COLO668 (cell line): ENCODE measurements around the gene UBE3B.

Experiments
- DNase-seq: peaks from one replicate; lab custom pipeline; 2025; ENCODE audit not compliant: unreplicated experiment; lab: John Stamatoyannopoulos, UW

UBE3B gene

DNA sequence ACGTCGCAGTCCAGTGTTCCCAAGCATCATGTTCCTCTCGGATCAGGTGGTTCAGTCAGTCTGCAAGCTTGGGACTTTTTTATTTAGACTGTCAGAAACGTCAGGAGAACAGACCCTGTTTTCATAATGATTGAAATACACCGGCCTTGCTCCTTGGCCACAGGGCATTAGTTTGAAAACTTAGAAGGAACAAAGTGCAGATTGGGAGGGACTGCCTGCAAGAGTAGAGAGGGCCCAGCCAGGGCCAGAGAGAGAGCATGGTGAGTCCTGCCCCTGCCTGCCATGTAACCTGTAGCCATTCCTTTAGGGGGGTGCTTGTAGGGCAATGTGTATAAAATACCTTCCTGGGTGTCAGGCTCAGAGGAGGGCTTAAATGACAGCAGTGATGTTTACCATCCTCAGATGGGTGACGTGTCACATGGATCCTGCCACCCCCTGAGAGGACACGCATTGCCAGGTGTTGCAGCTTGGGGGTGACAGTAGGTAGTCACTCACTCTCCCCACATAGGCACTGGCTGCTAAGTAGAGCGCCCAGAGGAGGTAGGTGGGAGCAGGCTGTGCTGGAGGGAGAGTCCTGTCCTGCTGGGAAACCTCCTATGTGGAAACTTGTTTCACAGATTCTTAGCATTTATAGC, 50.2 kb downstream of the UBE3B start:
- no peak for DNase-seq

DNA sequence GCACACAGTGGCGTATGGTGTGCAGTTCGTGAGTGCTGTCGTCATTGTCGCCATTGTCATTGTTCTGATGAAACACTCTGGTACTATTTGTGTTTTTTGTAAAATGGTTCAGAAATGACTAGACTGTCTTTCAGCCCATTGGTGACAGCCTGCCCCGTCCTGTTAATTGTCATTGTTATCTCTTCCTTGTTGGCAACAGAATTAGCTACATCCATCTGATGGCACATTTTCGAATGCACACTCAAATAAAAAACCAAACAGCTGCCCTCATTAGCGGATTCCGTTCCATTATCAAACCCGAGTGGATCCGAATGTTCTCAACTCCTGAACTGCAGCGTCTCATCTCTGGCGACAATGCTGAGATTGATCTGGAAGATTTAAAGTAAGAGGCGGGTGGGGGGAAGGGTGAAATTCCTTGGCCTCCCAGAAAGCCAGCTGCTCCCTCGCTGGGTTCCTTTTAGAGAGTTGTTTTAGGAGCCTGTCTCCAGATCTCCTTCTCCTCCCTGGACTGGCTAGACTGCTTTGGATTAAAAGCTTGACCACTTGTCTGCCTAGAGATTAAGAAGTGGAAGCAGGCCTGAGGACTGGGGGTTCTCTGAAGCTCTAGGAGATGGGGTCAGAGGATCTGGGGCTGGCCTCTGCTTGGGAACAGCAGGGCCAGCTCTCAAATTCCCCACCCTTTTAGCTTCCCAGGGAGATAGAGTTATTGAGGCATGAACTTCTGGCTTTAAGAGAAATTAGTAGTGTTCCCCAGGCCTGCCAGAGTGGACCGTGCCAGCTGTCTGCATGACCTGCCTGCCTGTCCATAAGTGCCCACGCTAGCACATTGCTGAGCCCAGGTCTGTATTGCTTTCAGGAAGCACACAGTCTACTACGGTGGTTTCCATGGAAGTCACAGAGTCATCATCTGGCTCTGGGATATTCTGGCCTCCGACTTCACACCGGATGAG, 52.5 kb downstream of the UBE3B start:
- no peak for DNase-seq

DNA sequence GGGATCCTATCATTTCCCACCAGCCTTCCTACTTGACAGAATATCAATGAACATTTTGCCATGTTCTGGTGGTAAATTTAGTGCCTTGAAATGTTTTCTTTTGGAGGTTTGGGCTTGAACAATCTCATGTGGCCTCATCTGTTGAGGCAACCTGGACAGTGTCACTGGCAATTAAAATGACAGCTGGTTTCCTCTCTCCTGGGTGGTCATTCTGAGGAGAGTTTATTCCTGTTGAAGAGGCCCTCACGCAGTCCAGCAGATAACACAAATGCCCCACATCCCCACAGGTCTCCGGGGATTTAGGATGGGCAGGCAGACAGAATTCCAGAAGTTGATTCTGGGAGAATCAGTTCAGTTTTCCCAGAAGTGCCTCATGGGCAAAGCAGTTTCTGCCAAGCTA, 54.0 kb downstream of the UBE3B start:
- no peak for DNase-seq

DNA sequence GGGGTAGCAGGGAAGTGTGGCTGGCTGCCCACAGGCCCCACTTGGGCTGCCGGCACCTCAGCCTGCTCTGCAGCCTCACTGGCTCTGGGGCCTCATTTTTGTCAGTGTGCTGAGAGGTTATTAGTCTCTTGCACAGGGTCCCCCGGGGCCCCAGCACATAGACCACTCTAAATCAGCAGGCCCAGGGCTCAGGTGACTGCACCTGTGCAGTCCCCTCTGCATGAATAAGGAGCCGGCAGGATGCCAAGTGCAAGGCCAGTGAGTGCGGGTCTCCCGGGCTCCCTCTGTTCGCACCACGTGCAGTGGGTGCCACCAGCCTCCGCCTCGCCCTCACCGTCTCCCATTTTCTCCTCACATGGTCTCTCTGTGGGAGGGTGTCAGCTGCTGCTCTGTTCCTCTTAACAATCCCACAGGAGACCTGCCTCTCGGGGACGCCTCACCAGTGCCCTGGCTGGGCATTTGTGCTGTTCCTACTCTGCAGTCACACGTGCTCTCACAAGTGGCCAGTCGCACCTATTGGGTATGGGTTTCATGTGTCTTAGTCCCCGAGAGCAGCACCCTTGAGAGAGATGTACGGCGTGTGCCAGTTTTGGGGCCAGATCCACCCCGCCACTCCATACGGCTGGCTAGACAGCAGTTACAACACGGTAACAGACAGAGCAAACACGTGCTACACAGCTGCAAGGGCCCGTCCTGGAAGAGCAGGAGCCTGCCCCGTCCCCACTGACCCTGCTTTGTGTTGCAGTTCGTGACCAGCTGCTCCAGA, 55.5 kb downstream of the UBE3B start:
- no peak for DNase-seq

DNA sequence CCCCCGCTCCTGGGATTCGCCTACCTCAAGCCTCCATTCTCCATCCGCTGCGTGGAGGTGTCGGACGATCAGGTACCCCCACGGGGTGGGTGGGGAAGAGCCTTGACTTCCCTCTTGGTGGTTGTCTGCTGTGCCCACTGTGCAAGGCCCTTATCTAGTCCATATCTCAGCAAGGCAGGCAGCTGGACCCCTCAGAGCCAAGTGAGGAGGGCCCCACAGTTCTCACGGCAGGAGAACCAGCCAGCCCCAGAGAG, 56.0 kb downstream of the UBE3B start:
- no peak for DNase-seq

DNA sequence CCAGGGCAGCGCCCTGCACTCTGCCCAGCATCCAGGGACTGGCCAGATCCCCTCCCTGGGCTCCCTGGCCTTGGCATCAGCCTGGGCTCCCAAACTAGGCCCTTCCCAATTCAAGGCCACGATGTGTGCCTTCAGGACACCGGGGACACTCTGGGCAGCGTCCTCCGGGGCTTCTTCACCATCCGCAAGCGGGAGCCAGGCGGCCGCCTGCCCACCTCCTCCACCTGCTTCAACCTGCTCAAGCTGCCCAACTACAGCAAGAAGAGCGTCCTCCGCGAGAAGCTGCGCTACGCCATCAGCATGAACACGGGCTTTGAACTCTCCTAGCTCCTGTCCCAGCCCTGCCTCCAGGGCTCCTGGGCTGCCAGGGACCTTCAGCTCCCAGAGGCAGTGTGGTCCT, 57.0 kb downstream of the UBE3B start:
- DNase-seq: no peak

DNA sequence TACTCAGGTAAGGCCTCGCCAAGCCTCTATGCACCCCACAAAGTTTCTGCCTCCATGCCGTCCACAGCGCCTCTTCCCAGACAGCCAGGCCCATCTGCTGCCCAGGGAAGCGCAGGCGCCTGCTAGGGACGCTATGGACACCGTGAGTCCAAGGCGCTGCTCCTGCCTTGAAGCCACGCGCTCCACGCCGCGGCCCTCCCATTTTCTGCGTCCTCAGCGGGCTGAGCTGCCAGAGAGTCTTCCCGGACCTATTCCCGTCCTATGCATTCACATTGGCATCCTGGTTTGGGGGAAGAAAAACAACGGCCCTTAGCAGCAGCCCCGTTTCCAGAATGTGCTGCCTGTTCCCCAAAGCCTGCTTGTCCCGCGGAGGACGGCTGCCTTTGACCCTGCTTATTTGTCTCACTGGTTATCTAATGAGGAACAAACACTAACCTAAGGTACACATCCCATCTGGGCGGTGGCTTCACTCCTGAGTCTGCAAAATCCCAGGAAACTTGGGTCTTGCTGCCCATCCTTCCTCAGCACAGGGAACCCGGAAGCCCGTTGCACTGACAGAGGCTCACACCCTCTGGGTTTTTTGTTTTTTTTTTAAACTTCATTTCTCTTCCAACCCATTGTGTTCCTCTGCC, 57.9 kb downstream of the UBE3B start:
- DNase-seq: no peak

DNA sequence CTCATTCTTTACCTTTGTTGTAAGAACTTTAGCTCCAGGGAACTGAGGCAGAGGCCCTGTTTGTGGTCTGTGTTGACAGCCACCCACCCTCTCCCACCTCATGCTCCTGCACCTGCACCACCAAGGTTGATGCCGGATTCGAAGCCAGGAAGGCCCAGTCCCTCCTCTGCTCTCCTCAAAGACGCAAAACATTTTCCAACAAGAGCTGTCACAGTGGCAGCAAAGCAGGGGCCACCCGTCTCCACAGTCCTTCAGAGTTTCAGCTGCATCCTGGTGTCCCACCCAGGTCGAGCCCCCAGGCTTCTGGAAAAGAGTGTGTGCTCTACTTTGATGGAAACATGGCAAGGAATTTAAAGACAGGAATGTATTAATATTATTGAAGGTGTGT, 58.4 kb downstream of the UBE3B start:
- no peak for DNase-seq

DNA sequence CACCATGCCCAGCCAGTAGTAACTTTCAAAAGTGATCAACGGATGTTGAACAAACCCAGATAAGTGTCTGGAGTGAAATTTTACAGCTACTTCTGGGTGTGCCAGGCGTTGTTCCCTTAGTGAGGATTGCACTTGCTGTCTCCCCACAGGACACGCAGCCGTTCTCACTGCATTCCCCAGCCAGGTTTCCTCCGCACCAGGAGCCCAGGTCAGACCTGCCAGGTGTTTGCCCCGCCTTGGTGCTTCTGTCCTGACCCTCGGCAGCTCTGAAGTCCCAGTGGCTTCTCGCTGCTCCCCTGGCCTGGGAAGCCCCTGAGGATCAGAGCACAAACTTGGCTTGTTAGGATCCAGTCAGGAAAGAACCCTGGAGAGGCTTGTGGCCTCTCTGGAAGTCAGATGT, 59.7 kb downstream of the UBE3B start:
- DNase-seq: no peak

DNA sequence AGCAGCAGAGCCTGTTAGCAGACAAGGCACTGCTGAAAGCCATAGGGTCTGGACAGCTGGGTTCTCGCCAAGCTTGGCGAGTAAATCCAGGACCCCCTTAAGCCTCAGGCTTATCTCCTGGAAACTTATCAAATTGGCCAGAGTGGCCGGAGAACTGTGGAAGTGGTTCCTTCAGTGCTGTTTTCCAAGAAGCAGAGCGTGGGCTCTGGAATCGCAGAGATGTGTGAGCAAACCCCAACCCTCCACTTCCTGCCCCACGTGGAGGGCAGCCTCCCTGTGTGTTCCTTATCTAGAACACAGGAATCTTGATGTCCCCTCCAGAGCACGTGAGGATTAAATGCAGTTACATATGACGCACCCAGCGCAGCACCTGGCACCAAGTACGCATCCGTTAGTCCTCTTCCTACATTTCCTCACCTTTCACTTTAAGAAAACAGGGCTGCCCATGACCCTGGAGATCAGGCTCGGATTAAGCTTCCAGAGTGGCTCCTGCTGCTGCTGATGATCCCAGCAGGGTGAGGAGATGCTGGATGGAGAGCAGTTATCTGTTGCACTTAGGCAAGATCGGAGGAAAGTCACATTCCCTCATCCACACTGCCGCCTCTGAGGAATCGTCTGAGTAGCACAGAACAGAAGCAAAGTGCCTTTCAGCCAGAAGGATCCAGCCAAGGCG, 60.9 kb downstream of the UBE3B start:
- DNase-seq: no peak

DNA sequence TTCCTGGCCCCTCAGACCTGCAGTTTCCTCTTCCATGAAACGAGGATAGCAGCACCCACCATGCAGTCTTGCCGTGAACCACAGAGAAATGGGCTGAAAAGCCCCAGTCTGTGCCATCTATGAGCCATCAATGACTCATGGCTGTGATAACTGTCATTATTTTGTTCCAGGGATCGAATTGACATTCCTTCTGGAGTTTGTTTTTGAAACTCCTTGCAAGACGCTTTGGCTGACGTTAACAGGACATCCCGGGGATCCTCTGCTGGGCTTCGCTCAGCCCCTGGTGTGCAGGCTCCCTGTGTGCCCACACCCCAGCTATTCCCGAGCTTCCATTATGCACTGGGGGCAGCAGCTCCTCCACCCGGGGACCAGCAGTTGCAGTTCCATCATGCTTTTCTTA, 62.1 kb downstream of the UBE3B start:
- no peak for DNase-seq

DNA sequence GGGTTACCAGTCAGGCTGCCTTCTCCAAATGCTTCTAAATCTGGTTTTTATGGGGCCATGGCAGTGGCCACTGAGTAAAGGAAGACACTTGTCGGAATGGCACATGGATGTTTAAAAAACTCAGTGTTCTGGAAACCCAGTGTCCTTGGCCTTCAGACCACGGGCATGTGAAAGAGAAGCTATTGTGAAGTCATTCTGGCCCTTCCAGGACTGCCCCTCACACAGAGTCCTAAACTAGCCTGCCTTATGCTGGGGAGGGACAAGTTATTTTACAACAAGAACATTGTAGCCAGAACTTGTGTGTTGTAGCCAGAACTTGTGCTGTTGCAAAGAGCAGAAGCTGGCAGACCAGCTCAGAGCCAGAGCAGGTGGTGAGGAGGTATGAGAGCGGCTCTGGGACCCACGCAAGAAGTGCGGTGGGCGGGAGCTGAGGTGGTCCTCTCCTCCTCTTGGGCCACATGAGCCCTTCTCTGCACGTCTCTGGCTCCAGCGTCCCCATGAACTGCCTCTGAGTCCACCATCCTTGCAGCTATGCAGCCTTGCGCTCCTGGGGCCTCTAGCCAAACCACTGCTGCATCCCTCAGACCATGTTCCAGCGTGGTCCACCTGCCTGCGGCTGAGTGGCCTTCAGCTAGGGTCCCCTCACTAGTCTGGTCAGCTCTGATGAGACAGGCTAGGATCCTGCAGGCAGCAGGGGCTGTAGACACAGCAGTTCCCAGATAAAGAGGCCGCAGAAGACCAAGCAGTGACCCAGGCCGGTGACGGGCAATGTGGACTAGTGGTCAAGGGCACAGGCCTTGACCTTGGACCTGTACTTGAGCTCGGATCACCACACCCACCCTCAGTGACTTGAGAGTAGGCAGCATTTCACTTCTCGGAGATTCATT, 63.3 kb downstream of the UBE3B start:
- DNase-seq: no peak

DNA sequence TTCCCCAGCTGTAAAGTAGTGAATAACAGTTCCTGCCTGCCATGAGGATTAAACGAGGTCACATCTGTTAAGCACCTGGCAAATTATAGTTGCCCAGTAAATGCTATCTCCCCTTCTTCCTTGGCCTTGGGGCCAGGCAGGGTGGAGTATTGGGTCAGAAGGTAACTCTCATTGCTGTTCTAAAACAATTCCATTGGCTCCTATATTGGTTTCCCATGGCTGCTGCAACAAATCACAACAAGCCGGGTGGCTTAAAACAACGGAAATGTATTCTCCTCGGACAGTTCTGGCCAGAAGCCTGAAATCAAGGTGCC, 63.9 kb downstream of the UBE3B start:
- no peak for DNase-seq

DNA sequence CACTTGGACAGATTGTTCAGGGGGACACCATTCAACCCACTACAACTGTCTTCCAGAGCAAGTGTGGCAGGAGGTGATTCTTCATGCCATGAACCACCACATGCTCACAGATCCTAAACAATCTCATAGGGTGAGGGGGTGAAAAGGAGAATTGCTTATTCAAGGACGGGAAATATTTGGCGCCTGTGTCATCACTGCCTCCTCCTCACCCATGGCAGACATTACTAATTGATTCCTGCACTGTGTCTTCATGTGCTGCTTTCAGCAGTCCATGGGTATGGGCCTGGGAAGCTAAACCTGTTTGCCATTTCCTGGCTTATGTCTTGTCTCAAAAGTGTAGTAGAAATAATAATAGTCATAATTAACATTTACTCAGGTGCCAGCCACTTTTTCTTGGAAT, 64.6 kb downstream of the UBE3B start:
- no peak for DNase-seq

DNA sequence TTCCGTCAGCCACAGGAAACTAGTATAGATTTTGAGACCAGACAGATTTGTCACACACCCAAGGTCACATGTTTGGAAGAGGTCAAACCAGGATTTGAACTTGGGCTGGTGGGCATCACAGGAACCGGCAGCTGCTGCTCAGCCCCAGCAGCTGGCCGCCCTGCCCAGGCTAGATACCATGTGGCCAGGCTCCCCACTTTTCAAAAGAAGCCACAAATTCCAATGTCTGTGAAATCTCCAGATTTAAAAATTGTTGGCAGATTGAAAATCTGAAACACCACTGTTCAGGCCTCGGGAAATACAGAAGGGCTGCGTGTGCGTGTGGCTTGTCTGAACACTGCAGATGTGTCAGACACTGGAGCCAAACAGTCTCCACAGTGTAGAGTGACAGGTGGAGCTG, 65.4 kb downstream of the UBE3B start:
- DNase-seq: no peak

DNA sequence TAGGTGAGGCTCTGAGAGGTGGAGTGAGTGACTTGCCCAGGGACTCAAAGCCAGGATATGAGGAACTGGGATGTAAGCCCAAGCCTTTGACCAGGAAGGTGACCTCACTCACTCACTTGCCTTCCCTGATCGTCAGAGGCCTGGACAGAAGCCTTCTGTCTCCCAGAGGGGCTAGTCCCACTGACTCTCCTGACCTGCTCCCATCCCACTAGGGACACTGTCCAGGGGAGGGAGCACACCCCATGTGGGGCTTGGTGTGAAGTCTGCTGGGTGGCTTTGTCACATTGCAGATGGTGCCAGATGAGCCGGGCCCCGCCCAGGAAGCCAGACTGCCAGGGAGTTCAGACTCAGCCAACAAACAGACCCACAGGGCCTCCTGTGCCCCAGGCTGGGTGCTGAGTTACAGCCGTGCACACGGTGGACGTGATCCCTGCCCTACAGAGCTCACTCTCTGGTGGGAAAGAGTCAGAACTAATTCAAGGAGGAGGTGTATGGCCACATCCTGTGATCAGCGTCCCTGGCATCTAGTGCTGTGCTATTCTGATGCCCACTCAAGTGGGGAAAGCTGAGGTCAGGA, 67.6 kb downstream of the UBE3B start:
- peak; percentile 46 for DNase-seq

DNA sequence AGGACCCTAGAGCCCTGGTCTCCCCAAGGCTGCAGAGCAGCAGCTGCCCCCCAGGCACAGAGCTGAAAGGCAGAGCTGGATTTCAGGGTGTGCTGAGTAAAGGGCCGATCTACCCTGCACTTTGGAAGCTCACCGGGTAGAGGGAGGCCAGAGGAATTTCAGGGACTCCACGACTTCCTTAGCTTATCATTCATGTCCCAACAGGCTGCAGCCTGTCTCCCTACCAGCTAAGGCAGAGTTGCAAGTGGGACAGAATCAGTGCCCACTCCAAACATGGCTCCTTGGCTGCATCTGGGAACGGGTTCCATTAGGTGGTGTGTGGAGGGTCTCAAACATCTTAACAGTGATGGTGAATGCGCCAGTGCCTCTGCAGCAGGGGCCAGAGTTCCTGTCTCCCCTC, 68.4 kb downstream of the UBE3B start:
- no peak for DNase-seq

DNA sequence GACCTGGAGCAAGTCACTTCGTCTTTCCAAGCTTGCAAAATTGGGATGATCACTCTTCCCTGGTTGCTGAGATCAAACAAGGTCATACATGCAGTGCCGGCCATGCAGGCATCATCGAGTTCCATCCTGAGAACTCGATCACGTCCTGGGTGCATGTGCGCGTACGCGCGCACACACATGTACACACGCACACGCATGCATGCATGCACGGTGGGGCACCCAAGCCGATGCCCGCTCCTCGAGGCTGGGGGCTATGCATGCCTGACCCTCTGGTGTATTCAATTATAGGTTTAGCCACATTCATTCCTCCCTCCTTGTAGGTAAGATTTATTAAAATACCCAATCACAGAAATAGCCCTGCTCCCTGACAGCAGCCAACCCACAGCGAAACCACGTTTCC, 69.9 kb downstream of the UBE3B start:
- no peak for DNase-seq

DNA sequence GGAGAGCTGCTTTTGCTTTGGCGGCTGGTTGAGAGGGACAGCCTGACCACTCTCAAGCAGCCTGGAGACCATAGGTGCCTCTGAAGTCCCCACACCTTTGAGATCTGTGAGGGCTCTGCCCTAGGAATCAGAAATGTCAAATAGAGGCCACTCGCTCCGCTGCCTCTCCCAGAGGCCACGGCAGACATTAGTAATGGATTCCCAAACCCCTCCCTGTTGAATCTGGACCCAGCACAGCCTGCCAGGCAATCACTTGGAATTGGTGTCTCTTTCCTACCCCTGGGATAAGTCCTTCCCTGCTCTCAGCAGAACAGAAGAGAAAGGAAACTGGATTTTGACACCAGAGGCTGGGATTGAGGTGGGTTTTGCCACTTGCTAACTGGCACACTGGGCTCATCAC, 70.8 kb downstream of the UBE3B start:
- DNase-seq: no peak
